ENCODE data around the gene SEMA6D.
A peak's percentile ranks its signal among the peaks of the same experiment; 100 is the strongest.

SEMA6D gene

GRCh38 chr15:47707391-47707790 is 9.9 kb upstream of the SEMA6D start:
- no peaks in the 10 kb centered on the region for H3K27me3 ChIP-seq
- H3K9me3 ChIP-seq = no peaks in the 10 kb centered on the region
- no peaks in the 10 kb centered on the region for H3K36me3 ChIP-seq
- intact Hi-C loops (cut with DNase I; ENCODE audit: low total_unique reads) = no loop called here
- H3K27ac ChIP-seq = no peak overlapping the region
- no peak for DNase-seq
- no peak overlapping the region for H3K4me3 ChIP-seq
- TF ChIP-seq CTCF (IDR thresholded peaks at IDR 0.05) = no peak
- no peaks in the 10 kb centered on the region for H3K4me1 ChIP-seq

- Histone ChIP-seq H3K27ac (no peak overlapping the region), H3K27me3 (no peaks in the 10 kb centered on the region), H3K36me3 (no peaks in the 10 kb centered on the region), H3K4me1 (no peaks in the 10 kb centered on the region), H3K4me3 (no peak overlapping the region), H3K9me3 (no peaks in the 10 kb centered on the region)
- TF ChIP-seq CTCF (IDR thresholded peaks at IDR 0.05) = no peak
- intact Hi-C loops (cut with DNase I; ENCODE audit: low total_unique reads) = no loop called here
- DNase-seq = no peak
Observed at GRCh38 chr15:47708161-47708980, 8.9 kb upstream of the SEMA6D start.

- no peak overlapping the region for H3K4me3 ChIP-seq
- H3K9me3 ChIP-seq = no peaks in the 10 kb centered on the region
- TF ChIP-seq CTCF (IDR thresholded peaks at IDR 0.05) = peak; percentile 37 to 47
- no peak overlapping the region for H3K27ac ChIP-seq
- H3K36me3 ChIP-seq = no peaks in the 10 kb centered on the region
- no peaks in the 10 kb centered on the region for H3K27me3 ChIP-seq
- DNase-seq = no peak
- intact Hi-C loops (cut with DNase I; ENCODE audit: low total_unique reads) = loop anchor here (2.0 kb wide), 1 partner anchor 277 kb away; no protein-coding TSS in a partner anchor
- H3K4me1 ChIP-seq = peaks cover 0 to 14% (median 10%) of the 10 kb centered on the region in 4 donors
Observed at GRCh38 chr15:47711655-47712054, 5.7 kb upstream of the SEMA6D start.

GRCh38 chr15:47715402-47715801 is 1.9 kb upstream of the SEMA6D start:
- Histone ChIP-seq H3K36me3 (no peaks in the 10 kb centered on the region), H3K27ac (peak overlapping the region in 1 of 2 donors; percentile 92), H3K27me3 (no peaks in the 10 kb centered on the region), H3K4me1 (peaks cover 0 to 27% (median 12%) of the 10 kb centered on the region in 4 donors), H3K4me3 (no peak overlapping the region), H3K9me3 (no peaks in the 10 kb centered on the region)
- DNase-seq = no peak
- TF ChIP-seq CTCF (IDR thresholded peaks at IDR 0.05) = no peak
- intact Hi-C loops (cut with DNase I; ENCODE audit: low total_unique reads) = no loop called here

- intact Hi-C loops (cut with DNase I; ENCODE audit: low total_unique reads) = no loop called here
- no peaks in the 10 kb centered on the region for H3K9me3 ChIP-seq
- peak overlapping the region; percentile 55 to 87 for H3K4me3 ChIP-seq
- H3K36me3 ChIP-seq = no peaks in the 10 kb centered on the region
- peak overlapping the region; percentile 77 to 92 for H3K27ac ChIP-seq
- peaks cover 0 to 32% (median 15%) of the 10 kb centered on the region in 4 donors for H3K4me1 ChIP-seq
- H3K27me3 ChIP-seq = no peaks in the 10 kb centered on the region
- no peak for TF ChIP-seq CTCF (IDR thresholded peaks at IDR 0.05)
- peak in 1 of 2 donors; percentile 46 for DNase-seq
Observed at GRCh38 chr15:47715856-47716445, 1.4 kb upstream of the SEMA6D start.

Data from tibial artery (tissue), 4 donors.